NCI-H2196 treated with DMSO at 0.1 percent for 48 hours (cell line): Measurements from ENCODE around the gene ATP8B1.
"Not testable (repeated sequence)": the region's sequence is repeated elsewhere in the genome, so short reads cannot be mapped to it uniquely, and the experiment has no call there.

Experiments used
- DNase-seq: peaks from one replicate; lab custom pipeline; 2025; ENCODE audit not compliant: unreplicated experiment; lab: John Stamatoyannopoulos, UW

ATP8B1 gene

DNA sequence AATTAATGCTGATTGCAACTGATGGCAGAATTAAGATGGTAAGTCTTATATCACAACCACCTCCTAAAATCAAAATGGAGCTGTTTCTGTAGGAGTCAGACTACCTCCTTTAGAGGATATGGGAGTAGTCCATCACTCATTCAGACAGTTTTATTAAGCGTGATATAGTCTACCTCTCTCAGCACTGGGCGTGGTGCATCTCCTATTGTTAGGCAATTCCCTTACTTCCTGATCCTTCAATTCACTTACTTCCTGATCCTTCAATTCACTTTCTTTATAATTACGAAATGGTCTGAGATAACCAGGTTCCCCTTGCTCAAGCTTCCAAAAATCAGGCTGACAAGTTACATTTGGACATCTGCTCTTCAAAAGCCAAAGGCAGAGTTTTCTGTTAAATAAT lies 31.9 kb downstream of the ATP8B1 start:
- DNase-seq: no peak

DNA sequence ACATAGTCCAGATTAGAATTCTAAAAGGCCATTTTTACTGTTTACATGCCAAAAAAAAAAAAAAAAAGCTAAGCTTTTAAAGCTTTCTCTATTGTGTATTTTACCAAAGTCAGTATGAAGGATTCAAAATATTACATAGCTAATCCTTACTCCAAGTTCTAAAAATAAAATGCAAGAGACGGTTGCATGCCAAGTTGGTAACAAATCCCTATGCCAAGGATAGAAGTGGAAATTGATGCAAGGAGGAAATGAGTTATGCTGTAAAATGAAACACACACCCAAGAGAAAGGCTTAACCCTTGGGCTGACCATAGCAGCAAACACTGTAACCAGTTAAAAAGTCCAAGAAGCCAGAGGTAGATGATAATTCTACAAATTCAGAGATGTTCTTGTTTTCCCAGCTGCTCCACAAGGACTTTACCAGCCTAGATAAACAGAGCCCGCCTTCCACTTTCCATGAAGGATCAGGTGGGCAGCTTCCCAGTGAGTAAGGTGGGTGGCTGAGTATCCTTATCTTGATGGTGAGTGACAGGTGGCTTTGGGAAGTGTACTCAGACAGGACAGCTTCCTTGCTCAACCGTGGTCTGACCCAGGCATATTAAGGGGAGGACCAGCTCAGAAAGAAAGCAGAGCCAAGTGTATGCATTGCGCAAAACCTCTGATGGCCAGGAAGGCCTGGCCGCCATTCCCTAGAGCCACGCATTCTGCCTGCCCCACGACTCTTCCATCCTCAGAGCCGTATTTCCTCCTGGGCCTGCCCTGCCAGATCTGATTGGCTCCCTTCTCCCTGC lies 34.4 kb downstream of the ATP8B1 start:
- DNase-seq: peak; percentile 26

DNA sequence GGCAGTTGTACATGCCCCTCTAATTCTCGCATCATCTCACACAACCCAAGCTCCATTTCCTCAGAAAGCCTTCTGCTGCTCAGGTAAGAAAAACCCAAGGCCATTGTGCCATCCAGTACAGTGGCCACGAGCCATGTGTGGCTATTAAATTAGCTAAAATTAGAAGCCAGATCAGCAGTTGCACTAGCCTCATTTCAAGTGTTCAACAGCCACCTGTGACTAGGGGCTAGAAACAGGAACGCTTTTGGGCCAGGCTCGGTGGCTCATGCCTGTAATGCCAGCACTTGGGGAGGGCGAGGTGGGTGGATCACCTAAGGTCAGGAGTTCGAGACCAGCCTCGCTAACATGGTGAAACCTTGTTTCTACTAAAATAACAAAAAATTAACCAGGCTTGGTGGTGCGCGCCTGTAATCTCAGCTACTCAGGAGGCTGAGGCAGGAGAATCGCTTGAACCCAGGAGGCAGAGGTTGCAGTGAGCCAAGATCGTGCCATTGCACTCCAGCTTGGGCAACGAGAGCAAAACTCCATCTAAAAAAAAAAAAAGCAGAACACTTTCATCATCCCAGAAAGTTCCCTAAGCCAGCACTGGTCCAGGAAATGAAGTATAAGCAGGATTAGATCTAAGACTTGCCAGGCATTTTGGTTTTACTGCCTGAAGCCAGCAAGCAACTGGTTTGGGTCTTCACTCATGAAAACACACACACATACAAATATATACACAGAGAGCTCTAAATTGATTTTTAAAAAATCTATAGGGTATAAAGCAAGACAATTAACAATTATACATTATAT lies 35.7 kb downstream of the ATP8B1 start:
- DNase-seq: no peak

GRCh38 chr18:57764995-57765394 lies 38.1 kb downstream of the ATP8B1 start:
- DNase-seq: no peak

- no peak for DNase-seq
Observed at GRCh38 chr18:57764087-57764486, 39.0 kb downstream of the ATP8B1 start.

- DNase-seq: no peak
Observed at GRCh38 chr18:57762686-57763085, 40.4 kb downstream of the ATP8B1 start.

- DNase-seq: no peak
Observed at GRCh38 chr18:57759650-57760049, 43.5 kb downstream of the ATP8B1 start.

DNA sequence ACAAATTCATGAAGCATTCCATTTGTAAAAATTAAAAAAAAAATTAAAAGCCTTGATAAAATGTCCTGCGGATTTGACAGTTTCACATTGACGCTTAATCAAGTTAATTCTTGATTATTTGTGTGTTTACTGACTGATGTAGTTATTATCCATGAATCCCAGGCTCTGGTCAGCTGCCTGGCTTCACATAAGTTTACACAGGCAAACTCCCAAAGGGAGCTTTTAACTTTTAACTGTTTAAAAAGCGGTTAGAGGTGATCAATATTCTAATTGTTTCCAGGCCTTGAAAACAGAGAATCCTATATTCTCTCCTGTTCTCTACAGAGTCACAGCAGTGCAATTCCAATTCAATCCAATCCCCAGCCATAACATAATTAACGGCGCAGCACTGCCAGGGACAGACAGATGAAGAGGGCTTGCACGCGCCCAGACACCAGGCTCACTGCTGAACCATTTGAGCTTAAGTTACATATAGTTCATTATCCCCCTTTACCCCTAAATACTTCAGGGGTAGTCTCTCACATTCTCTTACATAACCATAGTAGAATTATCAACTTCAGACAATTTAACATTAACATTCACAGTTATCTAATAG lies 47.5 kb downstream of the ATP8B1 start:
- DNase-seq: no peak

DNA sequence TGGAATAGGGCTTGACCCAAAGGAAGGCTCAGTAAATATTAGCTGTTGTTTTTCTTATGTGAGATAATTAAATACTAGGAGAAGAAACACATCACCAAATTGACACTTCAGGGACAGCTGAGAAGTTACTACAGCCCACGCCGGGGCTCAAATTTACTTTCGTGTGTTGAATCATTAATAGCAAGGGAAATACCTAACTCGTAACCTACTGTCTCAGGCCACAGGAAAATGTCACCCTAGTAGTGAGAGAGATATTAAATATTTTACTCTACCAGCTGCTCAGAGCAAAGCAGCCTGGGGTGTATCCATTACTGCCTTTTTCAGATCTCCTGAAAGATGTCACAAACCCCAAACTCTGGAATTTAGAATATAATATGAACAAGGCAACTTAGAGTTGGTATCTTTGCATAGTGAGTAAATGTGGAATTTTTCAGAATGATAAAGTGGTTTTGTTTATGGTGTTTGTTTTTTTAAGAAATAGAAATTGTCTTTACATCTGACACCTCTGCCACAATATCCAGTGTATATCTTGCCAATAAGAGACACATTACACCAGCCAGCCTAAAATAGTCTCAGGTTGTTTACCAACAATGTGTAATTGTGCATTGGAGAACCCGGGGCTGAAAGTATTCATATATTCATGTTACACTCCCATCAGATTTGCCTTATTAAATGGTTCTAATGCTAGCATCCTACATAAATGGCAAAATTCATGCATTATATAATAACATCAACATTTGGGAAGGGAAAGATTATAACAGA lies 48.4 kb downstream of the ATP8B1 start:
- DNase-seq: no peak

DNA sequence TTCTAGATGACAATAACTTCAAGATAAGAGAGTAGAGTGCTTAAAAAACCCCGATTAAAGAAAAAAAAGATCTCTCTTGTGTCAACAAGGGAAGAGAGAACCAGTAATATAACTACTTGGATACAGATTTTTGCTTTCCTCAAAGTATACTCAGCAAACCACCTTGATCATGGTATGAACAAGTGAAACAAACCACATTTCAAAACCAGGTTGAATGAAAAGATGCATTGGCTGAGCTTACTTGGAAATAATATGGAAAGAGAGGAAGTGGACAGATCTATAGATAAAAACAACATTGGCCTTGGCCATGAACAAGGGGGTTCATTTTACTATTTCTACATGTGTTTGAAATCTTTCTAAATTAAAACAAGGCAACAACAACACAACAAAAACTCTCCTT lies 50.1 kb downstream of the ATP8B1 start:
- DNase-seq: no peak

- DNase-seq: no peak
Observed at GRCh38 chr18:57749604-57749970, 53.5 kb downstream of the ATP8B1 start.

- peak; percentile 39 for DNase-seq
Observed at GRCh38 chr18:57748770-57749603, 54.1 kb downstream of the ATP8B1 start.

DNA sequence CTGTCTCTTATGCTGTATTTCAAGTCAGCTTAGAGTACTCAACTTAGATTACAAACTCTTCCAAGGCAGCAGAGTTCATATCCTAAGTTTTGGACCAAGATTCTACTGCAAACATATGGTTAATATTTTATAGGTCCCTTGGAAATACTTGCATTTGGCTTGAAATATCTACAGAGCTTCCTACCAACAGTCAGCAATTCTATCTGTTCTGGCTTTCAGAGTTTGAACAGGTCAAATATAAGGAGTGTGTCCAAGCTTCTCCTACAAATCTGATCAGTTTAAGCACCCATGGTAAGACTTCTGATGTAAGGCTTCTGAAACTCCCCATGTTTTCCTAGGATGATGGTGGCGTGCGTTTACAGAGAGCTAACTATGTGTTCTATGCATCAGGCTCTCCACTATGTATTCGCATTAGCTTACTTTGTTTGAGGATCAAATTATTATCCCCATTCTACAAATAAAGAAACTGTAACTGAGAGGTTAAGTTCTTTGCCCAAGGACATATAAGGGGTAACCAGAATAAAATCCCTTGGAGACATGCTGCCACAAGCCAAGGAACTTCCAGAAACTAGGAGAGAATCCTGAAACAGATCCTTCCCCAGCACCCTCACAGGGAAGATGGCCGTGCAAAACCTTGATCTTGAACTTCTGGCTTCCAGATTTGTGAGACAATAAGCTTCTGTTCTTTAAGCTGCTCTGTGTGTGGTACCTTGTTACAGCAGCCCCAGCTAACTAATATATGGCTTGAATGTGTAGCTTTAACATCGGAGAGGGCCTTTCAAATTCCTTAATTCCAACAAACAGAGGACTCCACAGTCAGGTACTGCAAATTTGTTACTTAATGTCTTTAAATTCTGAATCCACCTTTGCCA lies 55.1 kb downstream of the ATP8B1 start:
- no peak for DNase-seq

- no peak for DNase-seq
Observed at GRCh38 chr18:57744211-57744694, 58.9 kb downstream of the ATP8B1 start.

GRCh38 chr18:57743008-57743407 lies 60.1 kb downstream of the ATP8B1 start:
- DNase-seq: no peak

DNA sequence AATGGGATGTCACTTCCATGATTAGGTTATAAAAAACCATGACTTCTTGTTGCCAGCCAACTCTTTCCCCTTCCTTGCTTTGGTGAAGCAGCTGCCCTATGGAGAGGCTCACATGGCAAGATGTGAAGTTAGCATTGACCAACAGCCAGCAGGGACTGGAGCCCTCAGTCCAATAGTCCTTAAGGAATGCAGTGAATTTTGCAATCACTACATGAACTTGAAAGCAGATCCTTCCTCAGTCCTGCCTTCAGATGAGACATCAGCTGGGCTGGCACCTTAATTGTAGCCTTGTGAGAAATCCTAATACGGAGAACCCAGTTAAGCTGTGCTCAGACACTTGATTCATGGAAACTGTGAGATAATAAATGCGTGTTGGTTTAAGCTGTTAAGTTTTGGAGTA lies 61.8 kb downstream of the ATP8B1 start:
- no peak for DNase-seq

GRCh38 chr18:57738078-57738477 lies 65.0 kb downstream of the ATP8B1 start:
- DNase-seq: no peak

DNA sequence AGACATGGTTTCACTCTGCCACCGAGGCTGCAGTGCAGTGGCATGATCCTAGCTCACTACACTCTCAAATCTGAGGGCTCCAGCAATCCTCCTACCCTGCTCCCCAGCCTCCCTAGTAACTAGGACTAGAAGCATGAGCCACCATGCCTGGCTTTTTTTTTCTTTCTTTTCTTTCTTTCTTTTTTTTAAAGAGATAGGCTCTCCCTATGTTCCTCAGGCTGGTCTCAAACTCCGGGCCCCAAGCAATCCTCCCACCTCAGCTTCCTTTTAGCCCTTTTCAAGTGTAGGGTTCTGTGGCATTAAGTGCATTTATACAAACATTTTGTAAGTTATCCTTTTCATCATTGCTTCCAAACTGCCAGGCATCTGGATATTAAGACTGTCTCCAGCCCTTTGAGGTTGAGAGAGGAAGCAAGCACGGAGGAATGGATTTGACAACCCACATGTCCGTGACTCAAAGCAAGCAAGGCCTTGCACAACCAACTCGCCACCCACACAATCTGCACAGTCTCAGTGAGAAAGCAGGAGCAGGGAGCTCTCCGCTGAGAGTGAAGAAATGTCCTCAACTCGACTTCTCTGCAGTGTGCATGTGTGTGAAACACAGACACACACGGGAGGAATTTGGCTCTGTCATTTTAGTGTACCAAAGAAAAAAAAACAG lies 65.6 kb downstream of the ATP8B1 start:
- DNase-seq: no peak

DNA sequence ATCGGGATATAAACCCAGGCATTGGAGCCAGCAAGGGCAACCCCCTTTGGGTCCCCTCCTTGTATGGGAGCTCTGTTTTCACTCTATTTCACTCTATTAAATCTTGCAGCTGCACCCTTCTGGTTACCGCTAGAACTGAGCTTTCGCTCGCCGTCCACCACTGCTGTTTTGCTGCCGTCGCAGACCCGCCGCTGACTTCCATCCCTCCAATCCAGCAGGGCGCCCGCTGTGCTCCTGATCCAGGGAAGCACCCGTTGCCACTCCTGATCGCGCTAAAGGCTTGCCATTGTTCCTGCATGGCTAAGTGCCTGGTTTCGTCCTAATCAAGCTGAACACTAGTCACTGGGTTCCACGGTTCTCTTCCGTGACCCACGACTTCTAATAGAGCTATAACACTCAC lies 68.1 kb downstream of the ATP8B1 start:
- DNase-seq: not testable (repeated sequence)
